ENCODE results near the gene TSKU.

GRCh38 chr11:76814414-76814813, 31.3 kb downstream of the TSKU start:
- TF ChIP-seq CTCF (IDR thresholded peaks at IDR 0.05) (no peak), EP300 (IDR thresholded peaks at IDR 0.05) (no peak)
